IMR-90 (cell line): Measurements from ENCODE around the gene NPTX2. TPM values are rescaled to one million over a fixed set of nuclear protein-coding genes. Genes with fewer than 3 reads are reported as not detected.

Source experiments
- ATAC-seq: fragments of 200-7000 bp; cut with Tn5 transposase; 2 replicates; pipeline ENCODE4 v1.9.1; 2020; ENCODE audit warnings: low read depth, mild to moderate bottlenecking, moderate library complexity
- BruUV-seq: library from RNA; stranded (reverse); fragments of 400-500 nt; replicated peaks from 2 replicates; lab custom pipeline; 2021; lab: Mats Ljungman, UMichigan
- CTCF ChIA-PET: fragments of 300-600 bp; formaldehyde crosslinking; extraction: SDS; loops from one replicate; lab custom pipeline; 2021; ENCODE audit warnings: antibody characterized with exemption; lab: Yijun Ruan, JAX
- POLR2A ChIA-PET: fragments of 300-600 bp; sonication (Branson Sonifier 250); formaldehyde crosslinking; loops from one replicate; lab custom pipeline; 2022; ENCODE audit warnings: antibody characterized with exemption; ENCODE audit not compliant: unreplicated experiment; lab: Charles Lee
- DNase-seq: peaks from one replicate; pipeline ENCODE4 v3.0.0; 2013
- H2AFZ ChIP-seq: replicated peaks from 2 replicates; pipeline ENCODE3; 2013; ENCODE audit warnings: low read length, mild to moderate bottlenecking; ENCODE audit not compliant: poor library complexity
- H2AK5ac ChIP-seq: 2 replicates; pipeline ENCODE4 v1.6.1; 2013; ENCODE audit warnings: low read depth, low read length, inconsistent platforms
- H2AK9ac ChIP-seq: replicated peaks from 2 replicates; pipeline ENCODE3; 2013; ENCODE audit warnings: mild to moderate bottlenecking, low read depth, low read length, moderate library complexity; ENCODE audit not compliant: poor library complexity
- H2BK120ac ChIP-seq: 2 replicates; pipeline ENCODE4 v1.6.1; 2013; ENCODE audit warnings: low read depth, low read length, inconsistent platforms
- H2BK15ac ChIP-seq: 3 replicates; pipeline ENCODE4 v1.6.1; 2013; ENCODE audit warnings: low read depth, low read length, inconsistent platforms
- H2BK20ac ChIP-seq: 2 replicates; pipeline ENCODE4 v1.6.1; 2013; ENCODE audit warnings: low read depth, mild to moderate bottlenecking, inconsistent platforms, low read length, moderate library complexity
- H2BK5ac ChIP-seq: 2 replicates; pipeline ENCODE4 v1.6.1; 2013; ENCODE audit warnings: mild to moderate bottlenecking, low read depth, low read length, inconsistent platforms; ENCODE audit not compliant: poor library complexity, severe bottlenecking
- H3K14ac ChIP-seq: replicated peaks from 2 replicates; pipeline ENCODE4 v1.6.1; 2013; ENCODE audit warnings: low read depth, low read length, inconsistent platforms
- H3K18ac ChIP-seq: 2 replicates; pipeline ENCODE4 v1.6.1; 2013; ENCODE audit warnings: low read depth, low read length, control low read depth
- H3K23ac ChIP-seq: 2 replicates; pipeline ENCODE4 v1.6.1; 2013; ENCODE audit warnings: low read depth, low read length, inconsistent platforms
- H3K27ac ChIP-seq: 2 replicates; pipeline ENCODE4 v1.5.1; 2013; ENCODE audit warnings: mild to moderate bottlenecking, control low read depth, low read length; ENCODE audit not compliant: insufficient read depth
- H3K27me3 ChIP-seq: 2 replicates; pipeline ENCODE4 v1.6.1; 2013; ENCODE audit warnings: low read length; ENCODE audit not compliant: control insufficient read depth, insufficient read depth
- H3K36me3 ChIP-seq: 2 replicates; pipeline ENCODE4 v1.6.1; 2013; ENCODE audit warnings: low read length, mixed read lengths; ENCODE audit not compliant: control insufficient read depth, insufficient read depth
- H3K4ac ChIP-seq: 2 replicates; pipeline ENCODE4 v1.6.1; 2013; ENCODE audit warnings: low read depth, low read length, inconsistent platforms
- H3K4me1 ChIP-seq: 2 replicates; pipeline ENCODE4 v1.6.1; 2013; ENCODE audit warnings: low read length, mixed read lengths; ENCODE audit not compliant: control insufficient read depth, insufficient read depth
- H3K4me2 ChIP-seq: 2 replicates; pipeline ENCODE4 v1.6.1; 2013; ENCODE audit warnings: low read depth, mild to moderate bottlenecking, control low read depth, low read length, moderate library complexity
- H3K4me3 ChIP-seq: 2 replicates; pipeline ENCODE4 v1.5.1; 2013; ENCODE audit warnings: low read depth, mild to moderate bottlenecking, control low read depth, low read length, moderate library complexity; ENCODE audit not compliant: insufficient read depth
- H3K56ac ChIP-seq: 2 replicates; pipeline ENCODE4 v1.6.1; 2013; ENCODE audit warnings: low read length, inconsistent platforms; ENCODE audit not compliant: insufficient read depth; ENCODE audit errors: extremely low read depth
- H3K79me1 ChIP-seq, 2 experiments: 2 replicates each; pipeline ENCODE4 v1.6.1; 2013; ENCODE audit warnings: low read length in 2 of 2, inconsistent platforms in 1 of 2, low read depth in 1 of 2
- H3K9ac ChIP-seq: 2 replicates; pipeline ENCODE4 v1.6.1; 2013; ENCODE audit warnings: low read depth, low read length, control low read depth
- H3K9me1 ChIP-seq: 2 replicates; pipeline ENCODE4 v1.6.1; 2013; ENCODE audit warnings: low read length, inconsistent platforms; ENCODE audit not compliant: insufficient read depth
- H3K9me3 ChIP-seq: 2 replicates; pipeline ENCODE4 v1.6.1; 2013; ENCODE audit warnings: low read length; ENCODE audit not compliant: control insufficient read depth, insufficient read depth
- H4K20me1 ChIP-seq: 2 replicates; pipeline ENCODE4 v1.6.1; 2013; ENCODE audit warnings: low read length, inconsistent platforms; ENCODE audit not compliant: insufficient read depth
- H4K5ac ChIP-seq: 2 replicates; pipeline ENCODE4 v1.6.1; 2013; ENCODE audit warnings: mild to moderate bottlenecking, low read depth, low read length, control low read depth
- H4K8ac ChIP-seq, 2 experiments: 2 replicates each; pipeline ENCODE4 v1.6.1; 2013; ENCODE audit warnings: low read depth in 2 of 2, low read length in 2 of 2, control low read depth in 1 of 2, inconsistent platforms in 1 of 2
- H4K91ac ChIP-seq: 2 replicates; pipeline ENCODE4 v1.6.1; 2013; ENCODE audit warnings: low read depth, low read length, inconsistent platforms; ENCODE audit not compliant: insufficient read depth
- BHLHE40 ChIP-seq: fragments of 150-350 bp; IDR thresholded peaks from 2 replicates; pipeline ENCODE4 v1.6.1; 2016; ENCODE audit warnings: mild to moderate bottlenecking, low read depth, low read length
- CHD1 ChIP-seq: IDR thresholded peaks from 2 replicates; pipeline ENCODE4 v1.6.1; 2012; ENCODE audit warnings: low read depth, low read length, improper control_type of control experiment
- MXI1 ChIP-seq: IDR thresholded peaks from 2 replicates; pipeline ENCODE4 v1.6.1; 2012; ENCODE audit warnings: low read depth, mild to moderate bottlenecking, low read length, moderate library complexity, borderline replicate concordance
- NFE2L2 ChIP-seq: fragments of 150-350 bp; IDR thresholded peaks from 2 replicates; pipeline ENCODE4 v1.6.1; 2016; ENCODE audit warnings: low read depth, mild to moderate bottlenecking, low read length
- POLR2A ChIP-seq: IDR thresholded peaks from 2 replicates; pipeline ENCODE4 v1.6.1; 2012; ENCODE audit warnings: mild to moderate bottlenecking, low read depth, low read length
- RAD21 ChIP-seq: IDR thresholded peaks from 2 replicates; pipeline ENCODE4 v1.6.1; 2012; ENCODE audit warnings: low read length, improper control_type of control experiment
- RCOR1 ChIP-seq: IDR thresholded peaks from 2 replicates; pipeline ENCODE4 v1.6.1; 2012; ENCODE audit warnings: mild to moderate bottlenecking, low read length, improper control_type of control experiment; ENCODE audit not compliant: insufficient replicate concordance
- SMC3 ChIP-seq: fragments of 150-350 bp; IDR thresholded peaks from 2 replicates; pipeline ENCODE4 v1.6.1; 2016; ENCODE audit warnings: low read depth, mild to moderate bottlenecking, antibody characterized with exemption, low read length, moderate library complexity
- USF2 ChIP-seq: fragments of 150-350 bp; IDR thresholded peaks from 2 replicates; pipeline ENCODE4 v1.6.1; 2017; ENCODE audit warnings: mild to moderate bottlenecking, antibody characterized with exemption, low read length, low read depth
- WGBS, 2 experiments: methylation state at CpG; one replicate each; pipeline versions ENCODE4 v1.1.5 to v1.1.7; 2013; ENCODE audit warnings: missing lambda C conversion rate in 2 of 2; ENCODE audit not compliant: insufficient read length in 1 of 2; ENCODE audit errors: extremely low coverage in 2 of 2; 5-methylcytosine and 5-hydroxymethylcytosine counted together
- dilution Hi-C: fragments of 300-500 bp; cut with HindIII; formaldehyde crosslinking; loops from one replicate; pipeline ENCODE4 v1.14.3; 2018; ENCODE audit warnings: low sequenced_read_pairs; ENCODE audit not compliant: unreplicated experiment
- in situ Hi-C: fragments of 300-500 bp; cut with MboI; formaldehyde crosslinking; loops from 3 replicates; pipeline ENCODE4 v1.14.3; 2019; ENCODE audit warnings: low sequenced_read_pairs, inconsistent platforms, mixed read lengths
- intact Hi-C: fragments of 100-400 bp; cut with micrococcal nuclease; formaldehyde crosslinking; loops from 2 replicates; pipeline ENCODE4 v1.10.0; 2022
- polyA plus RNA-seq, 3 experiments: library from polyadenylated mRNA; depleted of rRNA; stranded (reverse); fragments of >200 nt; gene quantifications; 2 replicates each; pipeline ENCODE4 v1.2.3, GENCODE V29; 2012; ENCODE audit warnings: low replicate concordance in 1 of 3
- total RNA-seq: library from RNA; depleted of rRNA; stranded (reverse); fragments of >200 nt; gene quantifications from 2 replicates; pipeline ENCODE4 v1.2.3, GENCODE V29; 2012
- TF ChIP-seq, protein P1 (sequence below): conservative IDR thresholded peaks from 2 replicates; pipeline ENCODE4 v1.5.1; 2012; ENCODE audit warnings: mild to moderate bottlenecking, low read depth, low read length, improper control_type of control experiment
- TF ChIP-seq, protein P2 (sequence below): fragments of 150-350 bp; IDR thresholded peaks from 2 replicates; pipeline ENCODE4 v1.6.1; 2016; ENCODE audit warnings: low read depth, mild to moderate bottlenecking, low read length, moderate library complexity, borderline replicate concordance

The NPTX2 gene
- total and polyA plus RNA-seq, 2 of the 4 experiments (the other 2 are of a cell fraction), result under 0.01 to 0.03 TPM

DNA sequence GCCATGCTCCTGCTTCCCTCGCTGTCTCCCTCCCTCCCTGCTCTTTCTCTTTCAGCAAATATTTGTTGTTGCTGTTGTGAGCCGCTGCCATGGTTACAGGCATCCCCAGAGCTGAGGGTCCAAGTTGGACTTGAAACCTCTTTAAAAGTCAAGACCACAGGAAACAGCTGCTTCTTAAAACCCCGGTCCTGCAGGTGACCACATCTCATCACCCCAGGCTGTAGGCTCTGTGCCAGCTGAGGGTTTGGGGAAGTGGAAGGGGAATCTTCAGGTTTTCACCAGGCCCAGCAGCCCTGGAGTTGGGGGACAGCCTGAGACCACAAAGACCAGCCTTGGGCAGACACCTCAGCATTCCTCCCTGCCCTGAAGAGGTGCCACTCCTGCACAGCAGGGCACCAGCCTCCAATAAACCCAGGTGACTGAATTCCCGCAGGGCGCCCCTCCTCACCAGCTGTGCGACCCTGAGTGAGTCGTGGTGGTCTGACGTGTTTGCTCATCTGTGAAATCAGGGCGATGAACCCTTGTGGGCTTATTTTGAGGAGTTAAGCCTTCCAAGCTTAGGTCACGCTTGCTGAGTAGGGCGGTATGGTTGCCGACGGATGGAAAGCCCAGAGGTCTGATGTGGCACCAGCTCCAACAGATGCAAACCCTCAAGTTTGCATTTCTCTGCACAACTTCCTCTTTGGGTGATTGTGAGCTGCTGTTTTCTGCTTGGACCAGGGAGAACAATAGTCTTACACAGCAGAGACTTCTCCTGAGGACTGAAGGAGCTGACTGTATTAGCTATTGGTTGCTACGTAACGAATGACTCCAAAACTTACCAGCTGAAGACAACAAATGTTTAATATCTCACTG lies 24.8 kb downstream of the NPTX2 start (continued):
- TF ChIP-seq NFE2L2, result no peak

DNA sequence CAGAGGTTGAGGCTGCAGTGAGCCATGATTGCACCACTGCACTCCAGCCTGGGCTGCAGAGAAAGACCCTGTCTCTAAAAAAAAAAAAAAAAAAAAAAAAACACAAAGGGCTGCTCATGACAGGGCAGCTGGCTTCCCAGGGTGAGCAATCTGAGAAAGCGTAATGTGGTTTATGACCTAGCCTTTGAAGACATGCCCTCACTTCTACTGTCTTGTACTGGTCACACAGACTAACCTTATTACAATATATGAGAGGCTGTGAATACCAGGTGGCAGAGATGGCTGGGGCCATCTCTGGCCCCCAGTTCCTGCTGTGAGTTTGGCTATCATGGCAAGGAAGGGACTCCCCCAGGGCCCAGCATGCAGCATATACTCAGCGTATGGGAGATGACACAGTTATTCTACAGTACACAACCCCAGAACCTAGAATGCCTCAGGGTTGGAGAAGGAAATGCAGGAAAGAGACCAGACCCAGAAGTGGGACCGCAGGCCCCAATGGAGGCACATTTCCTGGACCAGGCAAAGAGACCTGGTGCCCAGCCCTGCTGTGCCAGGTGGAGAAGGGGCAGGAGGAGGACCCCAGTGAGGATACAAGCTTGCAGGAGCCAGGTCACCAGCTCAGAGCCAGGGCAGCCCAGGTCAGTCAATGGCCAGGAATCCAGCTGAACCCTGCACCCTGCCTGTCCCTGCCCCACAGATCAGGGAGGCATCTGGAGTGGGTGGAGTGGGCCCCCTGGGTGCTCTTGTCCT lies 26.3 kb downstream of the NPTX2 start:
- Histone ChIP-seq H2AFZ (no peak overlapping the region), H2BK5ac (no peak overlapping the region), H3K4me3 (no peak overlapping the region), H2BK15ac (no peak overlapping the region), H3K4me2 (no peak overlapping the region), H2AK5ac (no peak overlapping the region), H4K5ac (no peak overlapping the region), H2AK9ac (no peak overlapping the region), H3K4me1 (no peaks in the 10 kb centered on the region), H3K14ac (no peak overlapping the region), H3K9ac (no peak overlapping the region), H3K56ac (no peak overlapping the region), H2BK20ac (no peak overlapping the region), H4K91ac (no peak overlapping the region), H3K27me3 (no peaks in the 10 kb centered on the region), H2BK120ac (no peak overlapping the region), H3K79me1 (no peaks in the 10 kb centered on the region), H4K20me1 (no peaks in the 10 kb centered on the region), H3K18ac (no peak overlapping the region), H4K8ac (no peak overlapping the region), H3K23ac (no peak overlapping the region), H3K9me3 (peaks cover 44% of the 10 kb centered on the region), H3K9me1 (no peaks in the 10 kb centered on the region), H3K36me3 (no peaks in the 10 kb centered on the region), H3K27ac (no peak overlapping the region), H3K4ac (no peak overlapping the region)
- intact Hi-C loops (no loop called here), in situ Hi-C loops (no loop called here), dilution Hi-C loops (no loop called here)
- no TSS peak for BruUV-seq
- CTCF ChIA-PET, result no interaction called here
- POLR2A ChIA-PET, result no interaction called here
- DNase-seq, result no peak
- no peak for ATAC-seq
- WGBS, 2 experiments, result 40% methylated on average over 1 of the region's 3 CpGs; no CpG with 5 or more reads in 1 of the 2 experiments
- TF ChIP-seq NFE2L2 (no peak), RCOR1 (no peak), USF2 (no peak), BHLHE40 (no peak), RAD21 (no peak), CHD1 (no peak), MXI1 (no peak), SMC3 (no peak), POLR2A (no peak)
- TF ChIP-seq, protein P1, sequence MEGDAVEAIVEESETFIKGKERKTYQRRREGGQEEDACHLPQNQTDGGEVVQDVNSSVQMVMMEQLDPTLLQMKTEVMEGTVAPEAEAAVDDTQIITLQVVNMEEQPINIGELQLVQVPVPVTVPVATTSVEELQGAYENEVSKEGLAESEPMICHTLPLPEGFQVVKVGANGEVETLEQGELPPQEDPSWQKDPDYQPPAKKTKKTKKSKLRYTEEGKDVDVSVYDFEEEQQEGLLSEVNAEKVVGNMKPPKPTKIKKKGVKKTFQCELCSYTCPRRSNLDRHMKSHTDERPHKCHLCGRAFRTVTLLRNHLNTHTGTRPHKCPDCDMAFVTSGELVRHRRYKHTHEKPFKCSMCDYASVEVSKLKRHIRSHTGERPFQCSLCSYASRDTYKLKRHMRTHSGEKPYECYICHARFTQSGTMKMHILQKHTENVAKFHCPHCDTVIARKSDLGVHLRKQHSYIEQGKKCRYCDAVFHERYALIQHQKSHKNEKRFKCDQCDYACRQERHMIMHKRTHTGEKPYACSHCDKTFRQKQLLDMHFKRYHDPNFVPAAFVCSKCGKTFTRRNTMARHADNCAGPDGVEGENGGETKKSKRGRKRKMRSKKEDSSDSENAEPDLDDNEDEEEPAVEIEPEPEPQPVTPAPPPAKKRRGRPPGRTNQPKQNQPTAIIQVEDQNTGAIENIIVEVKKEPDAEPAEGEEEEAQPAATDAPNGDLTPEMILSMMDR, result no peak
- TF ChIP-seq, protein P2, sequence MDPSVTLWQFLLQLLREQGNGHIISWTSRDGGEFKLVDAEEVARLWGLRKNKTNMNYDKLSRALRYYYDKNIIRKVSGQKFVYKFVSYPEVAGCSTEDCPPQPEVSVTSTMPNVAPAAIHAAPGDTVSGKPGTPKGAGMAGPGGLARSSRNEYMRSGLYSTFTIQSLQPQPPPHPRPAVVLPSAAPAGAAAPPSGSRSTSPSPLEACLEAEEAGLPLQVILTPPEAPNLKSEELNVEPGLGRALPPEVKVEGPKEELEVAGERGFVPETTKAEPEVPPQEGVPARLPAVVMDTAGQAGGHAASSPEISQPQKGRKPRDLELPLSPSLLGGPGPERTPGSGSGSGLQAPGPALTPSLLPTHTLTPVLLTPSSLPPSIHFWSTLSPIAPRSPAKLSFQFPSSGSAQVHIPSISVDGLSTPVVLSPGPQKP, result no peak
